ENCODE results near the gene RBFOX2. TPM values are rescaled to one million over a fixed set of nuclear protein-coding genes. Genes with fewer than 3 reads are reported as not detected.

The RBFOX2 gene, protein sequence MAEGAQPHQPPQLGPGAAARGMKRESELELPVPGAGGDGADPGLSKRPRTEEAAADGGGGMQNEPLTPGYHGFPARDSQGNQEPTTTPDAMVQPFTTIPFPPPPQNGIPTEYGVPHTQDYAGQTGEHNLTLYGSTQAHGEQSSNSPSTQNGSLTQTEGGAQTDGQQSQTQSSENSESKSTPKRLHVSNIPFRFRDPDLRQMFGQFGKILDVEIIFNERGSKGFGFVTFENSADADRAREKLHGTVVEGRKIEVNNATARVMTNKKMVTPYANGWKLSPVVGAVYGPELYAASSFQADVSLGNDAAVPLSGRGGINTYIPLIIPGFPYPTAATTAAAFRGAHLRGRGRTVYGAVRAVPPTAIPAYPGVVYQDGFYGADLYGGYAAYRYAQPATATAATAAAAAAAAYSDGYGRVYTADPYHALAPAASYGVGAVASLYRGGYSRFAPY
- total RNA-seq, result 79.7 and 143 TPM in 2 replicates

DNA sequence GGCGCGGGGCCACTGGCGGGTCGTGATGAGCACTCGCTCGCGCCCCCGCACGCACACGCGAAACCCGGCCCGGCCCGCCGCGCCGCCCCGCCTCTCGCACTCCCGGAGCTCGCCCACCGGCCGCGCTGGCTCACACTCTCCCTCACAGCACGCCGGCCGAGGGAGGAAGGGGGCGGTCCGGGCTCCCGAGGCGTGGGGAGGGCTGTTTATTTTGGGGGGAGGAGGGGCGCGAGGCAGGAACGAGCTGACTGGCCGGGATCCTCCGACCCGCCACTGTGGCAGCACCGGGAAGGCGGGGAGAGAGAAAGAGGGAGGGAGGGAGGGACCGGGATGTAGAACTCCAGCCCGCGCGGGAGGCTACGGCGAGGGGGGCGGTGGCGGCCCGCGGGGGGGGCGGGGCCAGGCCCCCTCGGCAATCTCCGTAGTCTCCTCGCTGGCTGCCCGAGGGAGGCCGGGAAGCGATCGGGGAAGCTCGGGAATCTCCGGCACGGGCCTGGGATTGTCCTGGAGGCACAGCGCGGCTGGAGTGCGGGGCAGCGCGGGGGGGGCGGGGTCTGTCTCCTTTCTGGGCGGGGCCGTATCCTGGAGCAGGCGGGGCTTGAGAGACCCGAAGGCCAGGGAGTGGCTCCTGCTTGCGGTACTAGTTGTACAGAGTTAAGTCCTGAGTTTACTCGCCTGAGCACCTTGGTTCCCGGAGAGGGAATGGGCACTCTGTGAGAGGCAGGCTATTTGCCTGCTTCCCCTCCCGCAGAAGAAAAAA lies at the start of gene RBFOX2:
TSS of gene RBFOX2 (minus strand) at position 179 of the 760 bp plus-strand sequence. CDS start 399 bp downstream, outside the sequence.

DNA sequence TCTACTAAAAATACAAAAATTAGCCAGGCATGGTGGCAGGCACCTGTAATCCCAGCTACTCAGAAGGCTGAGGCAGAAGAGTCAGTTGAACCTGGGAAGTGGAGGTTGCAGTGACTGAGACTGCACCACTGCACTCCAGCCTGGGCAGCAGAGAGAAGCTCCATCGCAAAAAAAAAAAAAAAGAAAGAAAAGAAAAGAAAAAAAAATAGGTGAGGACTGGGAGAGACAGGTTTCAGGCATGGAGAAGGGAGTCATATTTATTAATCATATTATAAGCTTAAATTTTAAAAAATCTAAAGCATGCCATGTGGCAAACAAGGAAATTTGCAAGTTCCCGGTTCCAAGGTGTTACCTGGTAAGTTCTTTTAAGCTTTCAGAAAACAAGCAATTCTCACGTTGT lies 311.1 kb downstream of the RBFOX2 start, which contains the start of gene APOL5:
TSS of gene APOL5 (plus strand) at position 301 of the 400 bp plus-strand sequence. CDS start at position 301, 0 bp downstream.

Other genes starting within 250 kb of the RBFOX2 start
- gene APOL3, start 131.9 kb upstream of the RBFOX2 start, total RNA-seq, result 113 and 194 TPM in 2 replicates
- gene APOL4, start 173.0 kb upstream of the RBFOX2 start, total RNA-seq, result 1.1 and 6.0 TPM in 2 replicates
- gene APOL2, start 210.7 kb upstream of the RBFOX2 start, total RNA-seq, result 60.7 and 64.1 TPM in 2 replicates
- 54.8 and 58.3 TPM in 2 replicates for gene APOL1, start 224.3 kb upstream of the RBFOX2 start, total RNA-seq

Data from bladder microvascular endothelial cell (primary cell).